AG04450 (cell line): Measurements from ENCODE around the gene BNC2. TPM values are rescaled to one million over a fixed set of nuclear protein-coding genes. Genes with fewer than 3 reads are reported as not detected.

Experiments used
- CTCF ChIA-PET: fragments of 300-600, 350-600 bp; formaldehyde crosslinking; extraction: SDS; loops from one replicate; lab custom pipeline; 2022; ENCODE audit warnings: antibody characterized with exemption, inconsistent platforms; lab: Charles Lee
- POLR2A ChIA-PET: fragments of 350-600 bp; formaldehyde crosslinking; extraction: SDS; loops from one replicate; lab custom pipeline; 2021; ENCODE audit warnings: antibody characterized with exemption, inconsistent platforms; lab: Yijun Ruan, JAX
- DNase-seq: peaks from one replicate; pipeline ENCODE4 v3.0.0-alpha.2; 2011; ENCODE audit warnings: low read depth, low spot score
- H3K27ac ChIP-seq: one replicate; pipeline ENCODE4 v1.5.1; 2012; ENCODE audit warnings: low read depth, low read length, control low read depth
- H3K27me3 ChIP-seq: one replicate; pipeline ENCODE4 v1.6.0; 2012; ENCODE audit warnings: low read length; ENCODE audit not compliant: control insufficient read depth, insufficient read depth
- H3K4me3 ChIP-seq: 2 replicates; pipeline ENCODE4 v1.5.1; 2011; ENCODE audit warnings: mild to moderate bottlenecking, low read depth, low read length, control low read depth
- H3K9me3 ChIP-seq: 2 replicates; pipeline ENCODE4 v1.5.1; 2012; ENCODE audit warnings: low read length; ENCODE audit not compliant: control insufficient read depth, insufficient read depth
- polyA plus RNA-seq: library from polyadenylated mRNA; depleted of rRNA; stranded (reverse); fragments of >200 nt; gene quantifications from 2 replicates; pipeline ENCODE4 v1.2.3, GENCODE V29; 2011
- TF ChIP-seq, protein P1 (sequence below): IDR thresholded peaks from 2 replicates; pipeline ENCODE4 v1.5.1; 2011; ENCODE audit warnings: low read depth, low read length, control low read depth, inconsistent platforms

BNC2 gene
- polyA plus RNA-seq, 1 experiment = 49.0 TPM

GRCh38 chr9:16367605-16368231 is 502.8 kb downstream of the BNC2 start:
- CTCF ChIA-PET = no interaction called here
- Histone ChIP-seq H3K4me3 (no peak overlapping the region), H3K27ac (no peak overlapping the region), H3K27me3 (no peaks in the 10 kb centered on the region), H3K9me3 (no peaks in the 10 kb centered on the region)
- POLR2A ChIA-PET = no interaction called here
- no peak for DNase-seq
- TF ChIP-seq, protein P1, sequence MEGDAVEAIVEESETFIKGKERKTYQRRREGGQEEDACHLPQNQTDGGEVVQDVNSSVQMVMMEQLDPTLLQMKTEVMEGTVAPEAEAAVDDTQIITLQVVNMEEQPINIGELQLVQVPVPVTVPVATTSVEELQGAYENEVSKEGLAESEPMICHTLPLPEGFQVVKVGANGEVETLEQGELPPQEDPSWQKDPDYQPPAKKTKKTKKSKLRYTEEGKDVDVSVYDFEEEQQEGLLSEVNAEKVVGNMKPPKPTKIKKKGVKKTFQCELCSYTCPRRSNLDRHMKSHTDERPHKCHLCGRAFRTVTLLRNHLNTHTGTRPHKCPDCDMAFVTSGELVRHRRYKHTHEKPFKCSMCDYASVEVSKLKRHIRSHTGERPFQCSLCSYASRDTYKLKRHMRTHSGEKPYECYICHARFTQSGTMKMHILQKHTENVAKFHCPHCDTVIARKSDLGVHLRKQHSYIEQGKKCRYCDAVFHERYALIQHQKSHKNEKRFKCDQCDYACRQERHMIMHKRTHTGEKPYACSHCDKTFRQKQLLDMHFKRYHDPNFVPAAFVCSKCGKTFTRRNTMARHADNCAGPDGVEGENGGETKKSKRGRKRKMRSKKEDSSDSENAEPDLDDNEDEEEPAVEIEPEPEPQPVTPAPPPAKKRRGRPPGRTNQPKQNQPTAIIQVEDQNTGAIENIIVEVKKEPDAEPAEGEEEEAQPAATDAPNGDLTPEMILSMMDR = no peak

- ChIA-PET POLR2A (no interaction called here), CTCF (no interaction called here)
- DNase-seq = no peak
Measured at GRCh38 chr9:16364347-16364746, 506.1 kb downstream of the BNC2 start.

GRCh38 chr9:16363916-16364315 is 506.6 kb downstream of the BNC2 start:
- H3K27me3 ChIP-seq = no peaks in the 10 kb centered on the region
- DNase-seq = no peak
- H3K9me3 ChIP-seq = peaks cover 8% of the 10 kb centered on the region
- CTCF ChIA-PET = no interaction called here
- TF ChIP-seq, protein P1 = no peak
- POLR2A ChIA-PET = no interaction called here
- H3K27ac ChIP-seq = no peak overlapping the region
- no peak overlapping the region for H3K4me3 ChIP-seq

More at GRCh38 chr9:16364347-16364746, 506.1 kb downstream of the BNC2 start:
- H3K27ac ChIP-seq = no peak overlapping the region
- H3K4me3 ChIP-seq = no peak overlapping the region
- no peaks in the 10 kb centered on the region for H3K27me3 ChIP-seq
- TF ChIP-seq, protein P1 = no peak
- H3K9me3 ChIP-seq = peaks cover 3% of the 10 kb centered on the region; the same call in 1 of the 2 replicates

DNA sequence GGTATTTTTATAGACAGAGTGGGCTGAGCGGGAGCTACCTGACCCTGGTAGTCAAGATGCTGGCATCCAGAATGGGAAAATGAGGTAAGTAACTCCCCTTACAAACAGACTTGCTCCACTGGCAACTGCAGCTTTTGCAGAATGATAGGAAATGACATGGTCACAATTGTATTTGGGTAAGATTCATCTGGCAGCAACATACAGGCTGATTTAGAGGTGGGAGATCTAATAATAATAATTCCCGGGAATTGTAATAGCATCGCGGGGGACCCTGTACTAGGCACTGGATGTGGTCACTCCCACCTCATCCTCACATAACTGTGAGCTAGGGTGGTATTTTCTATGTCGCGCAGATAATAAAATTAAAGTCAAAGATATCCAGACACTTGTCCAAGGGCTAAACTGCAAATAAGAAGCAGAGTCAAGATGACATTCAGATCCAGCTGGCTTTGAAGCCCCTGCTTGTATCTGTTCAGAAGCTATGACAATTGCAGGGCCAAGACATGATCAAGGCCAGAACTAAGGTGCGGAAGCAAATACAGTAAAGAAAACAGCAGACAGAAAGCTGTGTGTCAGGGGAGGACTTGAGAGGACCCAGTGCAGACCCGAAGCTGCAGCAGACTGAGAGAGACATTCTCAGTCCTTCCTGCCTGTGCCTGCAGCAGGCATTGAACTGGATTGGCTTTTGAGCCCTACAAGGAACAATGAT is 507.2 kb downstream of the BNC2 start:
- H3K27me3 ChIP-seq = no peaks in the 10 kb centered on the region
- CTCF ChIA-PET = no interaction called here
- POLR2A ChIA-PET = no interaction called here

More for the DNA sequence above, 507.2 kb downstream of the BNC2 start:
- H3K9me3 ChIP-seq = peaks cover 11% of the 10 kb centered on the region
- TF ChIP-seq, protein P1 = no peak
- DNase-seq = no peak
- H3K27ac ChIP-seq = no peak overlapping the region
- H3K4me3 ChIP-seq = no peak overlapping the region
